GM18909 (cell line): Measurements from ENCODE around the gene CCDC187.
"Not testable (repeated sequence)": the region's sequence is repeated elsewhere in the genome, so short reads cannot be mapped to it uniquely, and the experiment has no call there.

Source experiments
- ATAC-seq: cut with Tn5 transposase; IDR thresholded peaks from one replicate; pipeline ENCODE4 v1.9.1; 2021; ENCODE audit warnings: mild to moderate bottlenecking; ENCODE audit not compliant: unreplicated experiment, poor library complexity

Gene CCDC187

DNA sequence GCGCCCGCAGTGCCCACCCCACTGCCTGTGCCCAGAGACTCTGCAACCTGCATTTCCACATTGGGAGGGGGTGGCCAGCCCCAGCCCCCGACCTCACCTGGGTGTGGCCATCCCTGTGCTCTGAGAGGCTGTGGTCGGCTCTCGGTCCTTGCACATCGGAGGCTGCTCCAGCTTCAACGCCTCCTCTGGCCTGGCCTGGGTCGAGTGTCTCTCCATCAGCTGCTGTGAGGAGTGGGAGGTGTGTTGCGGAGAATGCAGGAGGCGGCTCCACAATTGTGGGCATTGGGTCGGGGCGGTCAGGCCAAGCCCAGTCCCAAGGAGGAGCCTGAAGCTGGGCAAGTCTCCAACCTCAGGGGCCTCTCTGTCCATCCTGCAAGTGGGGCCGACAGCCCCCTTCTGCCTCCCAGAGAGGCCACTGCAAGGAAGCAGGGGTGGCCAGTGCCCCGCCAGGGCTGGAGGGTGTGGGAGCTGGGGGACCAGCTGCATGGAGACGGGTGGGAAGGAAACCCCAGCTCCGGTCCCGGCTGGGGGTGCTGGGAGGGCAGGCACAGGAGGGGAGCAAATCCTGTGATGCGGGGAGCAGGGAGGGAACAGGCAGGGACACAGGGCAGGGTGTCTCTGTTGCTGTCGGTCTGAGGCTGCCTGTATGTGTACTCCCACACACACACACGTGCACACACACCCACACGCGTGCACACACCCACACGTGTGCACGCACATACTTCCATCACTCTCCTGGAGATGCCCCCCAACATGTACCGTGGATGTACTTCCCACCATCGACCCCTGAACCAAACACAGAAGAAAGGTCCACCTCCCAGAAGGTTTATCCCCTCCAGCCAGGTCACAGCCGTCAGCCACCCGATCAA is 28.9 kb downstream of the CCDC187 start:
- ATAC-seq: no peak

DNA sequence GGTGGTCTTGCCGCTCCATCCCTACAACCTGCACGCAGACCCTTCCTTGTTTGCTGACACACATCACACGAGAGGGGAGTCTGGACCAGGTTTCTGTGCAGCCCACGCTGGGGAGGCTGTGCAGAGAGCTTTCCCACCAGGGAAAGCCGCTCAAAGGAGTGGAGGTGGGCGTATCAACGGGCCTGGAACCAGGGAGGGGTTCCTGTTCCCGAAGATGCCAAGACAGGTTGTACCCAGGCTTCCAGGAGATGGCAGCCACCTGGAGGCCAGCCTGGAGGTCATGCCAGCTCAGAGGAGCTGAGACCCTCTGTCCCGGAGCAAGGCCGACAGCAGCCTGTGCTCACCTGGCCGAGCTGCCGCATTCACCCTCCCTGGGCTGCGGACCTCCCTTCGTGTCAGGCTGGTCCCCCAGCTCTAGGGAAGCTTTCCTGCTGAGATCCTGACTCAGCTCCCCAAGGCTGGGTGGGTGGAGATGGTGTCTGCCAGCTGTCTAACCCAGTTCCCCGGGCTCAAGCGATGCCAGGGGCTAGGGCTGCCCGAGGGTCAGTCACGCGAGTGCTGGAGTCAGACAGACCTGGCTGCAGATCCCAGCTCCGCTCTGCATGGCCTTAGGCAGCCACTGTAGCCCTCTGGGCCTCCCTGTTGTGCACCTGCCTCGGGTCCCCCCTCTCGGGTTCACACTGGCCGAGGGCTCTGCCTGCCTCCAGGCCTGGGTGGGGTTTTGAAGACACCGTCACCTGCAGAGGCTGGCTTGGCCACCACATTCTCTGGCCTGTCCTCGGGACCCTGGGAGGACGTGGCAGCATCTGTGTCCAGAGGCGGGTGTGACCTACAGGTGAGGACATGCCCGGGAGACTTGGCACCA is 29.7 kb downstream of the CCDC187 start:
- ATAC-seq: no peak

GRCh38 chr9:136273244-136273865 is 30.5 kb downstream of the CCDC187 start:
- ATAC-seq: no peak

GRCh38 chr9:136270173-136270705 is 33.7 kb downstream of the CCDC187 start:
- ATAC-seq: no peak

DNA sequence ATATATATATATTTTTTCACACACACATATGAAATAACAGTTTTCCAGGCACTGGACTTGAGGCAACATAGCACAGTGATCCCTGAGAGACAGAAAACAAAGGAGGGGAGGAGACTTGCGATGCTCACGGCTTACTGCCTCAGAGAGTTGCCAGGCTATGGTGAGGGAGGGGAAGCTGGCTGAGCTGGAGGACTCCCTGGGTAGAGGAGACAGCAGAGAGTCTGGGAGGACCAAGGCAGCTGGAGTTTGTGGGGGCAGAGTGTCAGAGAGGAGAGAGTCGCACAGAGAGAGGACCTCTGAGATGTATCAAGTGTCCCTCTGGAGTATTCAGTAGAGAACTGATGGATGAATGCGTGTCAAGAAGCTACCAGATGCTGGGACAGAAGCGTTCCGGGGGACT is 35.2 kb downstream of the CCDC187 start:
- ATAC-seq: no peak

DNA sequence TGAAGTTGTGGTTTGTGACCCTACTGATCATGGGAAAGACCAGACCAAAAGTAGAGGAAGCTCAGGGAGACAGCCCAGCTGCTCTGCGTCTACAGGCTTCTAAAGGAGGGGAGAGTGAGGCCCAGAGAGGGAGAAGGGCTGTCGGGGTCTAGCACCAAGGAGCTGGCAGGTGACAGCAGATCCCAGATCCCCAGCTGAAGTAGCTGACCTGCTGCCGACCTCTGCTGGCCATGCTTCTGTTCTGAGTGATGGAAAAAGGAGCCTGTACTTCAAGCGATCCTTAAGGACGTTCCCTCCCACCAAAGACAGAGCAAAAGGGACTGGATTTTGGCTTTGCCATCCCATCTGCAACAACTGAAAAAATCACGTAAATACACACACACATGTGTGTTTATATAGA is 35.6 kb downstream of the CCDC187 start:
- no peak for ATAC-seq

DNA sequence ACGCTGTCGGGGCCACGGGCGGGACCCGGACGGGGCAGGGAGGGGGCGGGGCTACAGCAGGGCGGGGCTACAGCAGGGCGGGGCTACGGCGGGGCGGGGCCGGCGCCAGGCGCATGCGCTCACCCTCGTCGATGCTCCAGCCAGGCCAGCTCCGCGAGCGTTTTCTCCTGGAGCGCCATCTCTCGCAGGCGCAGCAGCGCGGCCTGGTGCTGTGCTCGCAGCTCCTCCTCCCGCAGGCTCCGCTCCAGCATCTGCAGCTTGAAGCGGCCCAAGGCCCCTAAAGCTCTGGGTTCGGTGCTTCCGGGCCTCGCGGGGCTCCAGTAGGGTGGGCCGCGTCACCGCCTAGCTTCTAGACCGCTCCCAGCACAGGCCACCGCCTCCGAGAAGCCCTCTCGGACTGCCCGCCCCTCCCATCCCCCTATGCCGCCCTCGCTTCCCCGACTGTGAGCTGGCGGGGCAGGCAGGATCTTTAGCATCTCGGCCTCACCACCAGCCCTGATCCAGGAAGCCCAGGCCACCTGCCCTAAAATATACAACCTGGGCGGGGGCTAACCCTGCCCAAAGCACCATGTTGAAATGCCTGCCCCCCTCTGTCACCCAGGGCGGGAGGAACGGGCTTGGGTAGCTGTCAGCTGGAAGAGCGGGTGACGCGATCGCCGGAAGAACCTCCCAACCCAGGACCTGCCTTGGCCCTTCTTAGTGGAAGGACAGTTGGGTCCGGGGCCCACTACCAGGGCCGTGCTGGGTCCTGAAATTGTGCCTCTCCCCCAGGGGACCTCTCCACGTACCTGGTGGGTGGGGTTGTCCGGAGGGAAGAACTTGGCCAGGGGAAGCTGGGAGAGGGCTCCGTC is 36.4 kb downstream of the CCDC187 start:
- peak; percentile 69 for ATAC-seq

DNA sequence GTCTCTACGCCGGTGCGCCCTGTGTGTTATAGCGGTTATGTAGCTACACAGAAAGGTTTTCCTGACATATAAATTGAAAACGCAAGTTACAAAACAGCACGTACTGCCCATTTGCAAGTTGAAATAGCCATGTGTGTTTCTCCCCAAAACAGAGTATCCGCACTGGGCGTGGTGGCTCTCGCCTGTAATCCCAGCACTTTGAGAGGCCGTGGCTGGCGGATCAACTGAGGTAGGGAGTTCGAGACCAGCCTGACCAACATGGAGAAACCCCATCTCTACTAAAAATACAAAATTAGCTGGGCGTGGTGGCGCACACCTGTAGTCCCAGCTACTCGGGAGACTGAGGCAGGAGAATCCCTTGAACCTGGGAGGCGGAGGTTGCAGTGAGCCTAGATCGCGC is 37.3 kb downstream of the CCDC187 start:
- ATAC-seq: not testable (repeated sequence)

DNA sequence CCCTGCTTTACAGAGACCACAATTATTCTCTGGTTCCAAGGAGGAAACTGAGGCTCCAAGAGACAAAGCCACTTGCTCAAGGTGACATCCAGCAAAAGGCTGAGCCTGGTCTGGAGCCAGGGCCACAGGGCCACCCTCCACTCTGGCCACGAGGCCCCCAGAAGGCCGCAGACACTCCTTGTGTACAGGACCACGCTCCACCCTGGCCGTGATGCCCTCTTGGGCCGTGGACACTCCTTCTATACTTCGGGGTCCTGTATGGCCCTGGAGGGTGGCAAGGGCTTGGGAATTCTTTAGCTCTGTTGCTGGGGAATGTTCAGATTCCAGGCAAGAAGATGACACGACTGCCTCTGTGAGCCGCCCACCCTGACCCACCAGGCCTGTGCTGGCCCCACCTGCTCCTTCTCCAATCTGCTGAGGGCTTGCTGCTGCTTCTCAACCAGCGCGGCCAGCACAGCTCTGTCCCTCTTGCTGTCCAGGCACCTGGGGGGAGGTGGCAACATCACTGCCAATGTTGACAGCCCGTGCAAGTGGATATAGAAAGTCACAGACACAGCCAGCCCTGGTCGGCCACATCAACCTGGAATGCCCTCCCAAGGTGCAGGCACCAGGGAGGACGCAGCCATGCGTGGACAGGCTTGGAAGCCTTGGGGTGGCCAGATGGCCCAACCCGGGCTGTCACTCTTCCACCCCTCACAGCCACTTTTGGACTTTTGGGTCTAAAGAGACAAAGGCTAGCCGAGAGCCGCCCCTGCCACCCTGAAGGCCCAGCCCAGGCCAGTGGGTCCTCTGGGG is 38.1 kb downstream of the CCDC187 start:
- ATAC-seq: no peak

- no peak for ATAC-seq
Measured at GRCh38 chr9:136264441-136265405, 39.2 kb downstream of the CCDC187 start.

GRCh38 chr9:136264031-136264430 is 39.9 kb downstream of the CCDC187 start:
- no peak for ATAC-seq

DNA sequence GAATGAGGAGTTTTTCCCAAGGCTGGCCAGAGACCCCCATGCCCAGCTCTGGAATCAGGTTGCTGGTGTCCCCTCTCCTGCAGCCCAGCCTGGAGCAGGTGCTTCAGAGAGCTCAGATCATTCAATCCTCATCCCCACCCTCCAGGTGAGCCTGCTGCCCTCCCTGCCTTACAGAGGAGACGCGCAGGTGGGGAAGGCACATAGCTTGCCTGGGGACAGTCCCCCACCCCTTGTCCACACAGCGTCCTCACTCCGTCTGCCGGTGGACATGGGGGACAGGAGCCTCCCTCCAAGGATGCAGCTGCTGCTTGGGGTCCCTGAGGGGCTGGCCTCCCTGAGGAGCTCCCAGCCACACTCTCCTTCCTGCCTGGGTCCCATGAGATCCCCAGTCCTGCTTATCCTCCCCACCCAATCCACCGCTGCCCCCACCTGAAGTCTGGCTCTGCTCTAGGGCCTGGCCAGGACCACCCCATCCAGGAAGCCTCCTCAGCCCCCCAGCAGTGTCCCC is 41.2 kb downstream of the CCDC187 start:
- no peak for ATAC-seq

DNA sequence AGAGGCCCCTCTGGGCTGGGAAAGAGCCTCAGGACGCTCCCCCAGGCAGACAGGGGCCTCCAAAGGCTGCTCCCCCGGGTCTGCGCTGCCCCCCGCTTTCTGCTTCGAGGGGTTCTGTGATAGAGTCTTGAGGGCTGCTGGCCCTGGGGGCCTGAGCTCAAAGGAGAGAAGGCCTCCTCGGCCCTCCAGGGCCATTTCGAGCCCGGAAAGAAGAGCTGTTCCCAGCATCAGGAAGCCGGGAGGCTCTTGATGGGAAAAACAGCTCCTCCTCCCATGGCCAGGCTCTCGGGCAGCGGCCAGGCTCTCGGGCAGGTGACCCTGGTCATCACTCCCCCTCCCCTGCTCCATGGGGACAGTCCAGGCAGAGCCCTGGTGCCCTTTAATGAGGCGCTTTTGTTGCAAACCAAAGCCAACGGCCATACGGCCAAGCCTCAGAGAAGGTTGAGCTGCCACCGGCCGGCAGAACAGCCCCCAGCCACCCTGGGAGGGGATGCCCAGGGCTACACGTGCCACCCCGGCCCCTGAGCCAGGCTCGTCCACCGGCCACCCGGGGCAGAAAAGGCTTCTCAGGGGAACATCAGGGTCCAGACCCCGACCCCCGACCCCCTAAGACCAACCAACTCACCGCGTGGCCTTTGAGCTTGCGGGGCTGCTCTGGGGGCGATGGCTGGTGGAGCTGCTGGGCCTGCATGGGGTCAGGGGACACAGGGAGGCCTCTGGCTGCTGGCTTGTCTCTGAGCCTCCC is 42.0 kb downstream of the CCDC187 start:
- no peak for ATAC-seq

DNA sequence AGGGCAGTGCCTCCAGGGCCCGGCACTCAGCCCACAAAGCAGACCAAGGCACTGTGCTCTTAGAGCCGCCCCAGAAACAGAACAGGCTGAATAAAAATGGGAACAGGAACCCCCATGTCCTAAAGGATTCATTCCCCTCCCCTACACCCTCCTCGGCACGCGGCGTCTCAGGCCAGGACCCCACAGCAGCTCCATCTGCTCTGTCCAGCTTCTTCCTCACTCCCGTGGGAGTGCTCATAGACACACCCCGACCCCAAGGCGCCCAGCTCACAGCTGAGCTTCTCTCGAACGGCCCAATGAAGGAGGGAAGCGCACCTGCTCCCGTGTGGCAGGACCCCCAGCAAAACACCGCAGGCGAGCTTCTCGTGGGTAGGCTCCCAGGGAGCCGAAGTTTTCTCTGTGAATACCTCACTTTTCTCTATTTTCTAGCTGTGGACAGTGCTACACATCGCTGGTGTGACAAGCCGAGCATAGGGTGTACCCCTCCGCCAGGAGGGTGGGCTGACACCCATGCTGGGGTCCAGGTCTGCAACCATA is 42.9 kb downstream of the CCDC187 start:
- ATAC-seq: no peak

GRCh38 chr9:136260521-136260920 is 43.4 kb downstream of the CCDC187 start:
- ATAC-seq: no peak

- ATAC-seq: no peak
Measured at GRCh38 chr9:136259836-136260235, 44.1 kb downstream of the CCDC187 start.

DNA sequence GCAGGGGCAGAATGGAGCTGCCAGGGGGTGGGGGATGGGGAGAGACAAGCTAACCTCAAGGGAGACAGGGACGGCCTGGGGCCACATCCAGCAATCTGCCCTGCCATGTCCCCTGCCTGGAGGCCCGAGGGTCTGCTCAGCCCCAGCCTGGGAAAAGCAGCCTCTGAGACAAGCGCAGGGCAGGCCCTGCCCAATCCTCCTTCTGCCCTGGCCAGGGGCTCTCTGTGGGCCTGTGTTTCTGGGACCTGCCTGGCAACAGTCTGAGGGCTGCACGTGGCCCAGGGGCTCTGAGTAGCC is 44.4 kb downstream of the CCDC187 start:
- ATAC-seq: no peak
